GM23338 (cell line): ENCODE results near the gene EGFR. TPM values are rescaled to one million over a fixed set of nuclear protein-coding genes. Genes with fewer than 3 reads are reported as not detected.

Experiments
- ATAC-seq: fragments of 200-7000 bp; cut with Tn5 transposase; 3 replicates; pipeline ENCODE4 v1.9.1; 2020
- DNase-seq: peaks from one replicate; pipeline ENCODE4 v3.0.0-alpha.2; 2015; ENCODE audit warnings: low spot score
- H2AFZ ChIP-seq: fragments of 200-600 bp; sonication (generic); 2 replicates; pipeline ENCODE4 v1.8.0; 2016; ENCODE audit warnings: antibody characterized with exemption, mild to moderate bottlenecking, moderate library complexity
- H3F3A ChIP-seq: fragments of 200-600 bp; sonication (generic); replicated peaks from 2 replicates; pipeline ENCODE4 v1.8.0; 2017; ENCODE audit warnings: antibody characterized with exemption, mixed run types, low read depth
- H3K27ac ChIP-seq: fragments of 200-600 bp; sonication (generic); 2 replicates; pipeline ENCODE4 v1.6.1; 2016; ENCODE audit warnings: low read depth
- H3K27me3 ChIP-seq: fragments of 200-600 bp; sonication (generic); 2 replicates; pipeline ENCODE4 v1.8.0; 2016; ENCODE audit warnings: mild to moderate bottlenecking, mixed run types, moderate library complexity; ENCODE audit not compliant: insufficient read depth
- H3K36me3 ChIP-seq: fragments of 200-600 bp; sonication (generic); 2 replicates; pipeline ENCODE4 v1.8.0; 2016; ENCODE audit warnings: mild to moderate bottlenecking; ENCODE audit not compliant: insufficient read depth
- H3K4me1 ChIP-seq: fragments of 200-600 bp; sonication (generic); 2 replicates; pipeline ENCODE4 v1.8.0; 2016; ENCODE audit warnings: mild to moderate bottlenecking, moderate library complexity; ENCODE audit not compliant: insufficient read depth
- H3K4me2 ChIP-seq: fragments of 200-600 bp; sonication (generic); 2 replicates; pipeline ENCODE4 v1.7.1; 2017; ENCODE audit warnings: mixed run types
- H3K4me3 ChIP-seq: fragments of 200-600 bp; sonication (generic); 2 replicates; pipeline ENCODE4 v1.6.1; 2016; ENCODE audit warnings: mixed run types
- H3K79me2 ChIP-seq: fragments of 200-600 bp; sonication (generic); replicated peaks from 2 replicates; pipeline ENCODE4 v1.8.0; 2017; ENCODE audit warnings: mild to moderate bottlenecking; ENCODE audit not compliant: insufficient read depth
- H3K9me2 ChIP-seq: fragments of 200-600 bp; sonication (generic); 2 replicates; pipeline ENCODE4 v1.8.0; 2017; ENCODE audit not compliant: insufficient read depth
- H4K20me1 ChIP-seq: fragments of 200-600 bp; sonication (generic); replicated peaks from 2 replicates; pipeline ENCODE4 v1.8.0; 2017; ENCODE audit warnings: mild to moderate bottlenecking; ENCODE audit not compliant: insufficient read depth
- H3K27ac Mint-ChIP-seq: 2 replicates; pipeline ENCODE4 v1.8.0; 2020; ENCODE audit warnings: inconsistent platforms, mild to moderate bottlenecking, moderate library complexity, mixed read lengths
- H3K27me3 Mint-ChIP-seq: 3 replicates; pipeline ENCODE4 v1.8.0; 2022; ENCODE audit warnings: low read depth, mild to moderate bottlenecking, moderate library complexity, mixed read lengths, inconsistent platforms; ENCODE audit not compliant: insufficient read depth, poor library complexity
- H3K36me3 Mint-ChIP-seq: 3 replicates; pipeline ENCODE4 v1.8.0; 2021; ENCODE audit warnings: low read depth, mild to moderate bottlenecking, inconsistent platforms, moderate library complexity, mixed read lengths
- H3K4me1 Mint-ChIP-seq: 3 replicates; pipeline ENCODE4 v1.8.0; 2020; ENCODE audit warnings: mild to moderate bottlenecking, inconsistent platforms, mixed read lengths
- H3K4me3 Mint-ChIP-seq: 3 replicates; pipeline ENCODE4 v1.8.0; 2021; ENCODE audit warnings: moderate library complexity, mild to moderate bottlenecking, inconsistent platforms, mixed read lengths
- H3K9me3 Mint-ChIP-seq: 3 replicates; pipeline ENCODE4 v1.8.0; 2020; ENCODE audit warnings: moderate library complexity, mild to moderate bottlenecking, inconsistent platforms, mixed read lengths
- CREB1 ChIP-seq: fragments of 250-450 bp; sonication (Bioruptor Pico); IDR thresholded peaks from 2 replicates; pipeline ENCODE4 v1.5.0; 2020; ENCODE audit warnings: low read depth, mild to moderate bottlenecking, moderate library complexity
- EZH2 ChIP-seq: fragments of 200-600 bp; sonication (generic); IDR thresholded peaks from one replicate; pipeline ENCODE4 v1.8.0; 2017; ENCODE audit warnings: antibody characterized with exemption, mild to moderate bottlenecking, low read depth; ENCODE audit not compliant: unreplicated experiment
- EZH2phosphoT487 ChIP-seq: fragments of 200-600 bp; sonication (generic); IDR thresholded peaks from one replicate; pipeline ENCODE4 v1.8.1; 2018; ENCODE audit warnings: antibody characterized with exemption; ENCODE audit not compliant: unreplicated experiment
- JUNB ChIP-seq: IDR thresholded peaks from one replicate; pipeline ENCODE4 v1.6.1; 2016; ENCODE audit warnings: antibody characterized with exemption; ENCODE audit not compliant: unreplicated experiment
- NANOG ChIP-seq: IDR thresholded peaks from 2 replicates; pipeline ENCODE4 v1.6.1; 2016; ENCODE audit warnings: antibody characterized with exemption, borderline replicate concordance
- POLR2AphosphoS5 ChIP-seq: IDR thresholded peaks from 2 replicates; pipeline ENCODE4 v1.6.1; 2016; ENCODE audit warnings: antibody characterized with exemption, low read depth
- STAT1 ChIP-seq: IDR thresholded peaks from one replicate; pipeline ENCODE4 v1.6.1; 2016; ENCODE audit warnings: antibody characterized with exemption; ENCODE audit not compliant: unreplicated experiment
- ZNF114 ChIP-seq: fragments of 250-450 bp; sonication (Bioruptor Pico); IDR thresholded peaks from 2 replicates; pipeline ENCODE4 v1.5.0; 2020; ENCODE audit warnings: mild to moderate bottlenecking, moderate library complexity
- ZNF331 ChIP-seq: fragments of 250-450 bp; sonication (Bioruptor Pico); IDR thresholded peaks from 2 replicates; pipeline ENCODE4 v1.5.0; 2020; ENCODE audit warnings: low read depth, mild to moderate bottlenecking, moderate library complexity
- polyA plus RNA-seq: library from polyadenylated mRNA; unstranded; fragments of >200 nt; fragmentation: Nextera tagmentation; extraction: Ambion mirVana; gene quantifications from 2 replicates; pipeline ENCODE4 v1.2.1, GENCODE V29; 2016
- total RNA-seq: library from RNA; depleted of rRNA; stranded (reverse); fragments of >200 nt; shearing (Covaris generic); gene quantifications from 2 replicates; pipeline ENCODE4 v1.2.3, GENCODE V29; 2014
- TF ChIP-seq, protein P1 (sequence below), 2 experiments: fragments of 200-600 bp in 1 of 2; sonication (generic) in 1 of 2; conservative IDR thresholded peaks; 2 replicates each; pipeline versions ENCODE4 v1.5.1 to v1.6.1; 2016 to 2017; ENCODE audit warnings: antibody characterized with exemption in 2 of 2, low read depth in 2 of 2, mild to moderate bottlenecking in 2 of 2, moderate library complexity in 1 of 2
- TF ChIP-seq, protein P2 (sequence below): IDR thresholded peaks from one replicate; pipeline ENCODE4 v1.6.1; 2018; ENCODE audit warnings: antibody characterized with exemption; ENCODE audit not compliant: unreplicated experiment
- TF ChIP-seq, protein P3 (sequence below): IDR thresholded peaks from 2 replicates; pipeline ENCODE4 v1.6.1; 2016; ENCODE audit warnings: antibody characterized with exemption
- TF ChIP-seq, protein P4 (sequence below): fragments of 250-450 bp; sonication (Bioruptor Pico); IDR thresholded peaks from 2 replicates; pipeline ENCODE4 v1.5.0; 2020; ENCODE audit warnings: mild to moderate bottlenecking, moderate library complexity

The EGFR gene
- total and polyA plus RNA-seq, 2 experiments from 2014 or later: 1.5 to 4.5 TPM

DNA sequence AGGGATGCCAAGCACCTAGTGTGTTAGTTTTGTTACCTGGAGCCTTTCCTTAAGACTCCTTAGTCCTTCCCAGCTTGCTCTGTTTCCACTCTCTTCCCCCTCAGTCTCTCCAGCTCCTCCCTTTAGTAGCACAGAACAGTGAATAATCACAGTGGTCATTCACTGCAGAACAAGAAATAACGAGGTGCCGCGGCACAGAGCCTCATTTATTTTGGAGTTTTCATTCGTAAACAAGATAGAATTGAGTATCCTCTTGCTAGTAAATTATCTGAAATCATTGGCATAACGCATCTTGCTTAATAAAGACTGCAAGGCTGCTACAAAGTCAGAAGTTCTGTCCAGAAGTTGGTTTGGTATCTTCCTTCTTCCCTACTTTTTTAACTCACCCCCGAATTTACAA, 217.0 kb downstream of the EGFR start:
- H3K9me2 ChIP-seq: no peaks in the 10 kb centered on the region
- DNase-seq: no peak
- no peaks in the 10 kb centered on the region for H3K36me3 ChIP-seq
- Mint-ChIP-seq H3K36me3 (no peaks in the 10 kb centered on the region), H3K9me3 (no peaks in the 10 kb centered on the region), H3K4me1 (peaks cover 19% of the 10 kb centered on the region), H3K27me3 (peaks cover 3% of the 10 kb centered on the region), H3K4me3 (no peak overlapping the region), H3K27ac (no peak overlapping the region)
- H3K27me3 ChIP-seq: no peaks in the 10 kb centered on the region
- no peaks in the 10 kb centered on the region for H3K79me2 ChIP-seq
- peak overlapping the region; percentile 81 for H2AFZ ChIP-seq
- H4K20me1 ChIP-seq: no peaks in the 10 kb centered on the region
- no peaks in the 10 kb centered on the region for H3F3A ChIP-seq
- no peak overlapping the region for H3K27ac ChIP-seq
- peaks cover 5% of the 10 kb centered on the region; the same call in 1 of the 2 replicates for H3K4me1 ChIP-seq
- no peak overlapping the region for H3K4me3 ChIP-seq
- no peak for ATAC-seq
- TF ChIP-seq STAT1 (no peak), POLR2AphosphoS5 (no peak), CREB1 (no peak), ZNF114 (CRISPR knock-in tag) (no peak), ZNF331 (CRISPR knock-in tag) (no peak), NANOG (no peak), EZH2phosphoT487 (no peak), JUNB (no peak), EZH2 (no peak)
- TF ChIP-seq, protein P1, sequence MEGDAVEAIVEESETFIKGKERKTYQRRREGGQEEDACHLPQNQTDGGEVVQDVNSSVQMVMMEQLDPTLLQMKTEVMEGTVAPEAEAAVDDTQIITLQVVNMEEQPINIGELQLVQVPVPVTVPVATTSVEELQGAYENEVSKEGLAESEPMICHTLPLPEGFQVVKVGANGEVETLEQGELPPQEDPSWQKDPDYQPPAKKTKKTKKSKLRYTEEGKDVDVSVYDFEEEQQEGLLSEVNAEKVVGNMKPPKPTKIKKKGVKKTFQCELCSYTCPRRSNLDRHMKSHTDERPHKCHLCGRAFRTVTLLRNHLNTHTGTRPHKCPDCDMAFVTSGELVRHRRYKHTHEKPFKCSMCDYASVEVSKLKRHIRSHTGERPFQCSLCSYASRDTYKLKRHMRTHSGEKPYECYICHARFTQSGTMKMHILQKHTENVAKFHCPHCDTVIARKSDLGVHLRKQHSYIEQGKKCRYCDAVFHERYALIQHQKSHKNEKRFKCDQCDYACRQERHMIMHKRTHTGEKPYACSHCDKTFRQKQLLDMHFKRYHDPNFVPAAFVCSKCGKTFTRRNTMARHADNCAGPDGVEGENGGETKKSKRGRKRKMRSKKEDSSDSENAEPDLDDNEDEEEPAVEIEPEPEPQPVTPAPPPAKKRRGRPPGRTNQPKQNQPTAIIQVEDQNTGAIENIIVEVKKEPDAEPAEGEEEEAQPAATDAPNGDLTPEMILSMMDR (conservative IDR thresholded peaks at IDR 0.05; ENCODE audit: low read depth in 2 of 2): no peak
- TF ChIP-seq, protein P2, sequence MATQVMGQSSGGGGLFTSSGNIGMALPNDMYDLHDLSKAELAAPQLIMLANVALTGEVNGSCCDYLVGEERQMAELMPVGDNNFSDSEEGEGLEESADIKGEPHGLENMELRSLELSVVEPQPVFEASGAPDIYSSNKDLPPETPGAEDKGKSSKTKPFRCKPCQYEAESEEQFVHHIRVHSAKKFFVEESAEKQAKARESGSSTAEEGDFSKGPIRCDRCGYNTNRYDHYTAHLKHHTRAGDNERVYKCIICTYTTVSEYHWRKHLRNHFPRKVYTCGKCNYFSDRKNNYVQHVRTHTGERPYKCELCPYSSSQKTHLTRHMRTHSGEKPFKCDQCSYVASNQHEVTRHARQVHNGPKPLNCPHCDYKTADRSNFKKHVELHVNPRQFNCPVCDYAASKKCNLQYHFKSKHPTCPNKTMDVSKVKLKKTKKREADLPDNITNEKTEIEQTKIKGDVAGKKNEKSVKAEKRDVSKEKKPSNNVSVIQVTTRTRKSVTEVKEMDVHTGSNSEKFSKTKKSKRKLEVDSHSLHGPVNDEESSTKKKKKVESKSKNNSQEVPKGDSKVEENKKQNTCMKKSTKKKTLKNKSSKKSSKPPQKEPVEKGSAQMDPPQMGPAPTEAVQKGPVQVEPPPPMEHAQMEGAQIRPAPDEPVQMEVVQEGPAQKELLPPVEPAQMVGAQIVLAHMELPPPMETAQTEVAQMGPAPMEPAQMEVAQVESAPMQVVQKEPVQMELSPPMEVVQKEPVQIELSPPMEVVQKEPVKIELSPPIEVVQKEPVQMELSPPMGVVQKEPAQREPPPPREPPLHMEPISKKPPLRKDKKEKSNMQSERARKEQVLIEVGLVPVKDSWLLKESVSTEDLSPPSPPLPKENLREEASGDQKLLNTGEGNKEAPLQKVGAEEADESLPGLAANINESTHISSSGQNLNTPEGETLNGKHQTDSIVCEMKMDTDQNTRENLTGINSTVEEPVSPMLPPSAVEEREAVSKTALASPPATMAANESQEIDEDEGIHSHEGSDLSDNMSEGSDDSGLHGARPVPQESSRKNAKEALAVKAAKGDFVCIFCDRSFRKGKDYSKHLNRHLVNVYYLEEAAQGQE: no peak
- TF ChIP-seq, protein P3, sequence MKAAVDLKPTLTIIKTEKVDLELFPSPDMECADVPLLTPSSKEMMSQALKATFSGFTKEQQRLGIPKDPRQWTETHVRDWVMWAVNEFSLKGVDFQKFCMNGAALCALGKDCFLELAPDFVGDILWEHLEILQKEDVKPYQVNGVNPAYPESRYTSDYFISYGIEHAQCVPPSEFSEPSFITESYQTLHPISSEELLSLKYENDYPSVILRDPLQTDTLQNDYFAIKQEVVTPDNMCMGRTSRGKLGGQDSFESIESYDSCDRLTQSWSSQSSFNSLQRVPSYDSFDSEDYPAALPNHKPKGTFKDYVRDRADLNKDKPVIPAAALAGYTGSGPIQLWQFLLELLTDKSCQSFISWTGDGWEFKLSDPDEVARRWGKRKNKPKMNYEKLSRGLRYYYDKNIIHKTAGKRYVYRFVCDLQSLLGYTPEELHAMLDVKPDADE: no peak
- TF ChIP-seq, protein P4, sequence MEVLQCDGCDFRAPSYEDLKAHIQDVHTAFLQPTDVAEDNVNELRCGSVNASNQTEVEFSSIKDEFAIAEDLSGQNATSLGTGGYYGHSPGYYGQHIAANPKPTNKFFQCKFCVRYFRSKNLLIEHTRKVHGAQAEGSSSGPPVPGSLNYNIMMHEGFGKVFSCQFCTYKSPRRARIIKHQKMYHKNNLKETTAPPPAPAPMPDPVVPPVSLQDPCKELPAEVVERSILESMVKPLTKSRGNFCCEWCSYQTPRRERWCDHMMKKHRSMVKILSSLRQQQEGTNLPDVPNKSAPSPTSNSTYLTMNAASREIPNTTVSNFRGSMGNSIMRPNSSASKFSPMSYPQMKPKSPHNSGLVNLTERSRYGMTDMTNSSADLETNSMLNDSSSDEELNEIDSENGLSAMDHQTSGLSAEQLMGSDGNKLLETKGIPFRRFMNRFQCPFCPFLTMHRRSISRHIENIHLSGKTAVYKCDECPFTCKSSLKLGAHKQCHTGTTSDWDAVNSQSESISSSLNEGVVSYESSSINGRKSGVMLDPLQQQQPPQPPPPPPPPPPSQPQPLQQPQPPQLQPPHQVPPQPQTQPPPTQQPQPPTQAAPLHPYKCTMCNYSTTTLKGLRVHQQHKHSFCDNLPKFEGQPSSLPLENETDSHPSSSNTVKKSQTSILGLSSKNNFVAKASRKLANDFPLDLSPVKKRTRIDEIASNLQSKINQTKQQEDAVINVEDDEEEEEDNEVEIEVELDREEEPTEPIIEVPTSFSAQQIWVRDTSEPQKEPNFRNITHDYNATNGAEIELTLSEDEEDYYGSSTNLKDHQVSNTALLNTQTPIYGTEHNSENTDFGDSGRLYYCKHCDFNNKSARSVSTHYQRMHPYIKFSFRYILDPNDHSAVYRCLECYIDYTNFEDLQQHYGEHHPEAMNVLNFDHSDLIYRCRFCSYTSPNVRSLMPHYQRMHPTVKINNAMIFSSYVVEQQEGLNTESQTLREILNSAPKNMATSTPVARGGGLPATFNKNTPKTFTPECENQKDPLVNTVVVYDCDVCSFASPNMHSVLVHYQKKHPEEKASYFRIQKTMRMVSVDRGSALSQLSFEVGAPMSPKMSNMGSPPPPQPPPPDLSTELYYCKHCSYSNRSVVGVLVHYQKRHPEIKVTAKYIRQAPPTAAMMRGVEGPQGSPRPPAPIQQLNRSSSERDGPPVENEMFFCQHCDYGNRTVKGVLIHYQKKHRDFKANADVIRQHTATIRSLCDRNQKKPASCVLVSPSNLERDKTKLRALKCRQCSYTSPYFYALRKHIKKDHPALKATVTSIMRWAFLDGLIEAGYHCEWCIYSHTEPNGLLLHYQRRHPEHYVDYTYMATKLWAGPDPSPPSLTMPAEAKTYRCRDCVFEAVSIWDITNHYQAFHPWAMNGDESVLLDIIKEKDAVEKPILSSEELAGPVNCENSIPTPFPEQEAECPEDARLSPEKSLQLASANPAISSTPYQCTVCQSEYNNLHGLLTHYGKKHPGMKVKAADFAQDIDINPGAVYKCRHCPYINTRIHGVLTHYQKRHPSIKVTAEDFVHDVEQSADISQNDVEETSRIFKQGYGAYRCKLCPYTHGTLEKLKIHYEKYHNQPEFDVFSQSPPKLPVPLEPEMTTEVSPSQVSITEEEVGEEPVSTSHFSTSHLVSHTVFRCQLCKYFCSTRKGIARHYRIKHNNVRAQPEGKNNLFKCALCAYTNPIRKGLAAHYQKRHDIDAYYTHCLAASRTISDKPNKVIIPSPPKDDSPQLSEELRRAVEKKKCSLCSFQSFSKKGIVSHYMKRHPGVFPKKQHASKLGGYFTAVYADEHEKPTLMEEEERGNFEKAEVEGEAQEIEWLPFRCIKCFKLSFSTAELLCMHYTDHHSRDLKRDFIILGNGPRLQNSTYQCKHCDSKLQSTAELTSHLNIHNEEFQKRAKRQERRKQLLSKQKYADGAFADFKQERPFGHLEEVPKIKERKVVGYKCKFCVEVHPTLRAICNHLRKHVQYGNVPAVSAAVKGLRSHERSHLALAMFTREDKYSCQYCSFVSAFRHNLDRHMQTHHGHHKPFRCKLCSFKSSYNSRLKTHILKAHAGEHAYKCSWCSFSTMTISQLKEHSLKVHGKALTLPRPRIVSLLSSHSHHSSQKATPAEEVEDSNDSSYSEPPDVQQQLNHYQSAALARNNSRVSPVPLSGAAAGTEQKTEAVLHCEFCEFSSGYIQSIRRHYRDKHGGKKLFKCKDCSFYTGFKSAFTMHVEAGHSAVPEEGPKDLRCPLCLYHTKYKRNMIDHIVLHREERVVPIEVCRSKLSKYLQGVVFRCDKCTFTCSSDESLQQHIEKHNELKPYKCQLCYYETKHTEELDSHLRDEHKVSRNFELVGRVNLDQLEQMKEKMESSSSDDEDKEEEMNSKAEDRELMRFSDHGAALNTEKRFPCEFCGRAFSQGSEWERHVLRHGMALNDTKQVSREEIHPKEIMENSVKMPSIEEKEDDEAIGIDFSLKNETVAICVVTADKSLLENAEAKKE (CRISPR knock-in tag): no peak
- no peak overlapping the region for H3K4me2 ChIP-seq
